Measurements from ENCODE around the gene SRSF2.
A peak's percentile ranks its signal among the peaks of the same experiment; 100 is the strongest.
"Not testable (repeated sequence)": the region's sequence is repeated elsewhere in the genome, so short reads cannot be mapped to it uniquely, and the experiment has no call there.

SRSF2 gene

GRCh38 chr17:76725580-76726230 is 11.4 kb downstream of the SRSF2 start:
- in situ Hi-C loops (cut with HindIII; ENCODE audit: low pct_ligation_motif_present, low sequenced_read_pairs): no loop called here
- H3K36me3 ChIP-seq (replicated peaks): peaks cover 42% of the 10 kb centered on the region

GRCh38 chr17:76723812-76724211 is 13.3 kb downstream of the SRSF2 start:
- DNase-seq: no peak
- peaks cover 60% of the 10 kb centered on the region for H3K36me3 ChIP-seq (replicated peaks)
- H3K27me3 ChIP-seq (replicated peaks): no peaks in the 10 kb centered on the region
- no peak for TF ChIP-seq CTCF (IDR thresholded peaks at IDR 0.05; ENCODE audit: low read depth, low read length, missing control alignments)
- H3K4me3 ChIP-seq (ENCODE audit: low read depth, low read length): no peak overlapping the region
- in situ Hi-C loops (cut with HindIII; ENCODE audit: low pct_ligation_motif_present, low sequenced_read_pairs): no loop called here
- no peak overlapping the region for H3K27ac ChIP-seq

More at GRCh38 chr17:76725580-76726230, 11.4 kb downstream of the SRSF2 start:
- TF ChIP-seq CTCF (IDR thresholded peaks at IDR 0.05; ENCODE audit: low read depth, low read length, missing control alignments): no peak
- Histone ChIP-seq H3K27ac (peak overlapping the region; percentile 94), H3K27me3 (replicated peaks) (no peaks in the 10 kb centered on the region), H3K4me3 (ENCODE audit: low read depth, low read length) (peak overlapping the region; percentile 86)
- no peak for DNase-seq

- H3K4me3 ChIP-seq (ENCODE audit: low read depth, low read length); H3K27ac ChIP-seq; DNase-seq; in situ Hi-C loops (cut with HindIII; ENCODE audit: low pct_ligation_motif_present, low sequenced_read_pairs); H3K27me3 ChIP-seq (replicated peaks): not testable (repeated sequence)
- H3K36me3 ChIP-seq (replicated peaks): peaks cover 67% of the 10 kb centered on the region
Measured at GRCh38 chr17:76722977-76723376, 14.2 kb downstream of the SRSF2 start.

- Histone ChIP-seq H3K27ac (no peak overlapping the region), H3K36me3 (replicated peaks) (peaks cover 72% of the 10 kb centered on the region), H3K27me3 (replicated peaks) (no peaks in the 10 kb centered on the region), H3K4me3 (ENCODE audit: low read depth, low read length) (no peak overlapping the region)
- TF ChIP-seq CTCF (IDR thresholded peaks at IDR 0.05; ENCODE audit: low read depth, low read length, missing control alignments): no peak
- no peak for DNase-seq
- in situ Hi-C loops (cut with HindIII; ENCODE audit: low pct_ligation_motif_present, low sequenced_read_pairs): no loop called here
Measured at GRCh38 chr17:76722279-76722678, 14.9 kb downstream of the SRSF2 start.

- H3K36me3 ChIP-seq (replicated peaks): peaks cover 74% of the 10 kb centered on the region
- in situ Hi-C loops (cut with HindIII; ENCODE audit: low pct_ligation_motif_present, low sequenced_read_pairs): no loop called here
- no peak for DNase-seq
- no peak overlapping the region for H3K4me3 ChIP-seq (ENCODE audit: low read depth, low read length)
- H3K27me3 ChIP-seq (replicated peaks): no peaks in the 10 kb centered on the region
- TF ChIP-seq CTCF (IDR thresholded peaks at IDR 0.05; ENCODE audit: low read depth, low read length, missing control alignments): no peak
- H3K27ac ChIP-seq: no peak overlapping the region
Measured at GRCh38 chr17:76721463-76721862, 15.7 kb downstream of the SRSF2 start.

- Histone ChIP-seq H3K27ac (no peak overlapping the region), H3K4me3 (ENCODE audit: low read depth, low read length) (no peak overlapping the region), H3K27me3 (replicated peaks) (no peaks in the 10 kb centered on the region), H3K36me3 (replicated peaks) (peaks cover 74% of the 10 kb centered on the region)
- no peak for TF ChIP-seq CTCF (IDR thresholded peaks at IDR 0.05; ENCODE audit: low read depth, low read length, missing control alignments)
- in situ Hi-C loops (cut with HindIII; ENCODE audit: low pct_ligation_motif_present, low sequenced_read_pairs): no loop called here
- DNase-seq: no peak
Measured at GRCh38 chr17:76720941-76721340, 16.2 kb downstream of the SRSF2 start.
